Mucosa of stomach (tissue), 1 donor: ENCODE measurements around the gene JMJD1C.

Experiments
- H3K27me3 ChIP-seq: one replicate; pipeline ENCODE4 v1.7.0; 2013; ENCODE audit warnings: mild to moderate bottlenecking, low read length; ENCODE audit not compliant: control insufficient read depth, insufficient read depth
- H3K36me3 ChIP-seq: one replicate; pipeline ENCODE4 v1.7.0; 2013; ENCODE audit warnings: low read length; ENCODE audit not compliant: control insufficient read depth, insufficient read depth
- H3K4me1 ChIP-seq: one replicate; pipeline ENCODE4 v1.7.0; 2013; ENCODE audit warnings: mild to moderate bottlenecking, low read length; ENCODE audit not compliant: control insufficient read depth, insufficient read depth
- H3K4me3 ChIP-seq: one replicate; pipeline ENCODE4 v1.7.0; 2013; ENCODE audit warnings: low read length
- H3K9ac ChIP-seq: one replicate; pipeline ENCODE4 v1.7.0; 2013; ENCODE audit warnings: mild to moderate bottlenecking, low read length, moderate library complexity
- H3K9me3 ChIP-seq: one replicate; pipeline ENCODE4 v1.7.0; 2013; ENCODE audit warnings: mild to moderate bottlenecking, low read length, moderate library complexity; ENCODE audit not compliant: control insufficient read depth
- donor health status: Pancreatic carcinoma.

JMJD1C gene

GRCh38 chr10:63133056-63133820, 332.5 kb downstream of the JMJD1C start, which contains the start of gene NRBF2:
Gene NRBF2, plus strand, starts transcription at chr10:63133328. Its CDS starts 143 bp downstream, at chr10:63133471.
- H3K9ac ChIP-seq, result peak within 1 kb of the TSS; percentile 99

DNA sequence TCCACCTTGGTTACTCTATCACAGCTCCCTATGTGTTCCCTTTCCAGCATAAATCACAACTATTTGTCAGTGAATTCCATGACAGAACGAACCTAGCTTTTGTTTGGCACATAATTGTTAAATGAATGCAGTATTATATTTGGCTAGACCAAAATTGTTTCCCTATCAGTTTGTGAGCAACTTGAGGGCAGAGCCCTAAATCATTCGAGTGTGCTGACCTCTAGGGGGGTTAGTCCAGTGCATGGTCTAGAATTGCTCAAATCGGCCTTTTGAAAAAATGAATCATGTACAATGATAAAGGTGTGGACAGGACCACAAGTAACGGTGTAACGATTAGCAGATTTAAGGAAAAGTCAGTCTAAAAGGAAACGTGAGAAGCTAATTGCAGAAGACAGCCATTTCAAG, 333.1 kb downstream of the JMJD1C start:
- no peak overlapping the region for H3K4me3 ChIP-seq
- no peaks in the 10 kb centered on the region for H3K9me3 ChIP-seq
- H3K9ac ChIP-seq, result no peak overlapping the region
- peaks cover 15% of the 10 kb centered on the region for H3K4me1 ChIP-seq
- no peaks in the 10 kb centered on the region for H3K27me3 ChIP-seq
- H3K36me3 ChIP-seq, result no peaks in the 10 kb centered on the region

More at GRCh38 chr10:63133056-63133820, 332.5 kb downstream of the JMJD1C start, which contains the start of gene NRBF2:
- Histone ChIP-seq H3K4me1 (peaks cover 15% of the 10 kb centered on the region), H3K9me3 (no peaks in the 10 kb centered on the region), H3K36me3 (no peaks in the 10 kb centered on the region), H3K27me3 (no peaks in the 10 kb centered on the region), H3K4me3 (peak within 1 kb of the TSS; percentile 80)

DNA sequence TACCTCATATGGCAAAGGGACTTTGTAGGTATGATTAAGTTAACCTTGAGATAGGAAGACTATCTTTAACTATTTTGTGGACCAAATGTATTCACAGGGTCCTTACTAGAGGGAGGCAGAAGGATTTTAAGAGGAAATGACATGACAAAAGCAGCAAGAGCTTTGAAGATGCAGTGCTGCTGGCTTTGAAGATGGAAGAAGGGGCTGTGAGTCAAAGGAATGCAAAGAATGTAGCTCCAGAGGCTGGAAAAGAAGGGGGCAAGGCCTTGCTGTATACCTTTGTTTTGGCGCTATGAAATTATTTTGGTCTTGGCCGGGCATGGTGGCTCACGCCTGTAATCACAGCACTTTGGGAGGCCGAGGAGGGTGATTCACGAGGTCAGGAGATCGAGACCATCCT, 335.9 kb downstream of the JMJD1C start:
- no peak overlapping the region for H3K9ac ChIP-seq
- H3K4me1 ChIP-seq, result peaks cover 11% of the 10 kb centered on the region
- H3K4me3 ChIP-seq, result no peak overlapping the region
- H3K36me3 ChIP-seq, result no peaks in the 10 kb centered on the region
- no peaks in the 10 kb centered on the region for H3K9me3 ChIP-seq
- no peaks in the 10 kb centered on the region for H3K27me3 ChIP-seq

DNA sequence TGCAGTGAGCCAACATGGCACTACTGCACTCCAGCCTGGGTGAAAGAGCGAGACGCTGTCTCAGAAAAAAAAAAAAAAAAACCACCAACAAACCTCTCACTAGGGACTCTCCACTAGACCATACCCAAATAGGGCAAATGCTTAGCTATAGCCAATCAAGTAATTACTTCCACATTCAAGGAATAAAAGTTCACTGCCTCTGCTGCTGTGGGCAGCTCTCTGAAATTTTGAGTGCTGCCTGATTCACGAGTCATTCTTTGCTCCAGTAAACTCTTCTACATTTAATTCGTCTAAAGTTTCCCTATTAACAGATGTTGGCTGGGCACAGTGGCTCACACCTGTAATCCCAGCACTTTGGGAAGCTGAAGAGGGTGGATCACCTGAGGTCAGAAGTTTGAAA, 337.3 kb downstream of the JMJD1C start:
- Histone ChIP-seq H3K9ac (no peak overlapping the region), H3K27me3 (no peaks in the 10 kb centered on the region), H3K4me3 (no peak overlapping the region), H3K36me3 (no peaks in the 10 kb centered on the region), H3K9me3 (no peaks in the 10 kb centered on the region), H3K4me1 (peaks cover 4% of the 10 kb centered on the region)

DNA sequence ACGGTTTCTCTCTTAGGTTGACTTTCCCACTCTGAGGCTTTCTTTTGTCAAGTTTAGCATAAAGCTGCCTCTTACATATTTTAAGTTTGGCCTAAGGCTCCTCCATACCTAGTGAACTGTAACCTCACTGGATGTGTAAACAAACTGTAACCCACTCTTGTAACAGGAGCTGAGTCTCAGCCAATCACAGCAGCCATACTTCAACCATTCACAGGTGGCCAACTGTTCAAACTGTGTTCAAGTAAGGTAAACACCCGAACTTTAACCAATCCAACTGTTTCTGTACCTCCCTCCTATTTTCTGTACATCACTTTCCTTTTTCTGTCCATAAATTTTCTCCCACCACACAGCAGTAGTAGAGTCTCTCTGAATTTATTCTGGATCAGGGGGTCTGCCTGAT, 340.3 kb downstream of the JMJD1C start:
- no peak overlapping the region for H3K9ac ChIP-seq
- no peaks in the 10 kb centered on the region for H3K27me3 ChIP-seq
- no peaks in the 10 kb centered on the region for H3K9me3 ChIP-seq
- no peaks in the 10 kb centered on the region for H3K36me3 ChIP-seq
- H3K4me3 ChIP-seq, result no peak overlapping the region
- H3K4me1 ChIP-seq, result no peaks in the 10 kb centered on the region

DNA sequence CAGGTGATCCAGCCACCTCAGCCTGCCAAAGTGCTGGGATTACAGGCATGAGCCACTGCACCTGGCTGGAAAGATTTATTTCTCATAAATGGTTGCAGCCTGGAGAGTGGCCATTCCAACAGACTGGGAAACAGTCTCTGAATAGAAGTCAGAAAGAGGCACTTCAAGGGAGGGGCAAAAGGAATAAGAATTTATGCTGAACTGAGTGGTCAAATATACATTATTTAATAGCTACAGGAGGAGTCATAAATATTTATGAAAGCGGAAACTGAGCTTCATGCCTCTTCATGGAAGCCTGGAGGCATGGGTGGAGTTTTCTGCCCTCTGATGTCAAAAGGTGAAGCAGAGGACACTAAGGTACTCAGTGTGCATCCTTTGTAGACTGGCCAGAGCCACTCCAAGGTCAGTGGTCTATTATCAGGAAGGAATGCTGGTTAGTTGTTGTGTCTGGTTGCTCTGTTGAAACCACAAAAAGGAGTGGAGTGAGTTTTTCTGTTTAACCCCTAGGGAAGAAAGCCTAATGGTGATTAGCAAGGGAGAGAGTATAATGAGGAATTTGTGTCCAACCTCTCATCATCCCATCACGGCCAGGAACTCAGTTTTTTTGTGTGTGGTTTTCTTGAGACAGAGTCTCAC, 341.9 kb downstream of the JMJD1C start:
- Histone ChIP-seq H3K4me3 (no peak overlapping the region), H3K36me3 (no peaks in the 10 kb centered on the region), H3K9me3 (no peaks in the 10 kb centered on the region), H3K9ac (no peak overlapping the region), H3K4me1 (no peaks in the 10 kb centered on the region), H3K27me3 (no peaks in the 10 kb centered on the region)

DNA sequence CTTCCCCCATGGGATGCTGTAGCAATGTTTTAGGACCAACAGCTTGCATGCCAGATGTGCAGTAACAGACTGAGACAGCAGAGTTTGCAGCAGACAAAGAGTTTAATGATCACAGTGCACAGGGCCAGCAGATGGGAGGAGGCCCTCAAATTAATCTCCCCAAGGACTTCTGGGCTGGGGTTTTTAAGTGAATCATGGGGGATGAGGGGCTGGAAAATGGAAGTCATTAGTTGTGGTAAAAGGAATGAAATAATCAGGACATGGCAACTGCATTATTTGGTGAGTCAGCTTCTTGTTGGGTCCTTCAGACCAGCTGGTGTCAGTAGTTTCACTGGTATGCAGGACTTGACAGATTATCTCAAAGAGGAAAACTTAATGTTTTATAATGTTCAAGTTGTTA, 345.2 kb downstream of the JMJD1C start:
- no peaks in the 10 kb centered on the region for H3K4me1 ChIP-seq
- no peaks in the 10 kb centered on the region for H3K27me3 ChIP-seq
- H3K36me3 ChIP-seq, result no peaks in the 10 kb centered on the region
- H3K9ac ChIP-seq, result no peak overlapping the region
- H3K9me3 ChIP-seq, result no peaks in the 10 kb centered on the region
- H3K4me3 ChIP-seq, result no peak overlapping the region

DNA sequence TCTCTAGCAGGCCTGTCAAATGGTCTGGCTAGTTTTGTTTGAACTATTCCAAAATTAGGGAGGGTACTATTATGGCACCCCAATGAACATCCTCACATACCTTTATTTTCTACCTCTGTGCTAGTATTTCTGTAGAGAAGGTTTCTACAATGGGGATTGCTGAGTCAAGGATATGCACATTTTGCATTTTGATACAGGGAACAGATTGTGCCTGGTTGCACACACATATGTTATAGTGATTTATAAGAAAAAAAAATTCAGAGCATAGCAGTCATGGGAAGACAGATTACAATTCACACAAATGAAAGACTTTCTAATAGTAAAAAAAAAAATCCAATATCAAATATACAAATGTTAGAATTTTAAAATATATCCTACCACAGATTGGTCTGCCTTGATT, 346.7 kb downstream of the JMJD1C start:
- Histone ChIP-seq H3K9ac (no peak overlapping the region), H3K27me3 (no peaks in the 10 kb centered on the region), H3K4me1 (no peaks in the 10 kb centered on the region), H3K4me3 (no peak overlapping the region), H3K36me3 (no peaks in the 10 kb centered on the region), H3K9me3 (no peaks in the 10 kb centered on the region)
